Panc1 (cell line): Measurements from ENCODE around the gene WDR5.

Experiments
- POLR2AphosphoS5 ChIP-seq: IDR thresholded peaks from 2 replicates; pipeline ENCODE4 v1.6.1; 2012; ENCODE audit warnings: mild to moderate bottlenecking, low read depth, low read length, moderate library complexity
- TF ChIP-seq, protein P1 (sequence below): fragments of 450-650 bp; IDR thresholded peaks from 2 replicates; pipeline ENCODE4 v1.5.1; 2017; ENCODE audit warnings: mild to moderate bottlenecking

DNA sequence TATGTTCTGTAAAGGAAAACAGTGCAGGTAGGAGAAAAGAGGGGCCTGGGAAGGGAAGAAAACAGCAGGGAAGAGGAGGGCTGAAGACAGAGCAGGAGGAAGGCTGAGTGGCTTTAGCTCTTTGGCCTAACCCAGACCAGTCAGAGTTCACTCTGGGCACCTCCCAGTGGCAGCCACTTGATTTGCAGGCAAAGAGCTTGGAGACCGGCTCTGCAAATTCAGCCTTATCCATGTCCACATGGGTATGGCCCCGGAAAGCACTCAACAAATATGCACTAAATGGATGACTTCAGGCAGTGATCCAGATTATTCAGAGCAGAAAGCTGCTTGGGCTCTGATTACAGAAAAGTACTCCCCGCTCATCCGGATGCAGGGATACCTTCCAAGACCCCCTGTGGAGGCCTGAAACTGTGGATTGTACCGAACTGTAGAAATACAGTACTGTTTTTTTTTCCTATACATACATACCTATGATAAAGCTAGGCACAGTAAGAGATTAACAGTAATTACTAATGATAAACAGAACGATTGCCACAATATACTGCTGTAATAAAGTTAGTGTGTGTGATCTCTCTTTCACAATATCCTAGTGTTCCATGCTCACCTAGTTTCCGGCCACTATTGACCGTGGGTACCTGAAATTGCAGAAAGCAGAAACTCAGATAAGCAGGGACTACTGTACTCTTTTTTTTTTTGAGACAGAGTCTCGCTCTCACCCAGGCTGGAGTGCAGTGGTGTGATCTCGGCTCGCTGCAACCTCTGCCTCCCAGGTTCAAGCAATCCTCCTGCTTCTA is 33.1 kb downstream of the WDR5 start:
- no peak for TF ChIP-seq POLR2AphosphoS5
- TF ChIP-seq, protein P1, sequence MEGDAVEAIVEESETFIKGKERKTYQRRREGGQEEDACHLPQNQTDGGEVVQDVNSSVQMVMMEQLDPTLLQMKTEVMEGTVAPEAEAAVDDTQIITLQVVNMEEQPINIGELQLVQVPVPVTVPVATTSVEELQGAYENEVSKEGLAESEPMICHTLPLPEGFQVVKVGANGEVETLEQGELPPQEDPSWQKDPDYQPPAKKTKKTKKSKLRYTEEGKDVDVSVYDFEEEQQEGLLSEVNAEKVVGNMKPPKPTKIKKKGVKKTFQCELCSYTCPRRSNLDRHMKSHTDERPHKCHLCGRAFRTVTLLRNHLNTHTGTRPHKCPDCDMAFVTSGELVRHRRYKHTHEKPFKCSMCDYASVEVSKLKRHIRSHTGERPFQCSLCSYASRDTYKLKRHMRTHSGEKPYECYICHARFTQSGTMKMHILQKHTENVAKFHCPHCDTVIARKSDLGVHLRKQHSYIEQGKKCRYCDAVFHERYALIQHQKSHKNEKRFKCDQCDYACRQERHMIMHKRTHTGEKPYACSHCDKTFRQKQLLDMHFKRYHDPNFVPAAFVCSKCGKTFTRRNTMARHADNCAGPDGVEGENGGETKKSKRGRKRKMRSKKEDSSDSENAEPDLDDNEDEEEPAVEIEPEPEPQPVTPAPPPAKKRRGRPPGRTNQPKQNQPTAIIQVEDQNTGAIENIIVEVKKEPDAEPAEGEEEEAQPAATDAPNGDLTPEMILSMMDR, result peak; percentile 62
